Measurements from ENCODE around the gene MOGAT1.

Gene MOGAT1

GRCh38 chr2:222753251-222753824 lies 81.9 kb downstream of the MOGAT1 start (continued):
- TF ChIP-seq GLI2 (tag by site-specific recombination; IDR thresholded peaks at IDR 0.05; ENCODE audit: borderline replicate concordance, low read depth) (no peak; the same call in 1 of the 2 replicates), ZNF558 (tag by site-specific recombination; IDR thresholded peaks at IDR 0.05) (peak; percentile 31; the same call in 1 of the 2 replicates), ZBTB1 (tag by site-specific recombination; IDR thresholded peaks at IDR 0.05) (no peak), ZNF624 (tag by site-specific recombination; IDR thresholded peaks at IDR 0.05) (no peak), ZNF169 (tag by site-specific recombination; IDR thresholded peaks at IDR 0.05) (no peak), ZFHX2 (tag by site-specific recombination; conservative IDR thresholded peaks at IDR 0.05) (no peak), SCRT2 (tag by site-specific recombination; IDR thresholded peaks at IDR 0.05) (no peak), YY2 (tag by site-specific recombination; IDR thresholded peaks at IDR 0.05) (no peak), TCF7L2 (IDR thresholded peaks at IDR 0.05; ENCODE audit: borderline replicate concordance, low read depth, low read length) (no peak; the same call in 1 of the 2 replicates), SP7 (tag by site-specific recombination; IDR thresholded peaks at IDR 0.05) (peak; percentile 46; the same call in 1 of the 2 replicates), MZF1 (tag by site-specific recombination; IDR thresholded peaks at IDR 0.05; ENCODE audit: borderline replicate concordance) (peak; percentile 89), ZNF837 (tag by site-specific recombination; IDR thresholded peaks at IDR 0.05) (no peak), PRDM10 (tag by site-specific recombination; IDR thresholded peaks at IDR 0.05) (peak; percentile 90), MYNN (tag by site-specific recombination; IDR thresholded peaks at IDR 0.05; ENCODE audit: borderline replicate concordance) (no peak), ZNF148 (tag by site-specific recombination; IDR thresholded peaks at IDR 0.05; ENCODE audit: borderline replicate concordance) (no peak), ZNF132 (tag by site-specific recombination; IDR thresholded peaks at IDR 0.05; ENCODE audit: borderline replicate concordance) (no peak), ZNF354C (tag by site-specific recombination; IDR thresholded peaks at IDR 0.05; ENCODE audit: borderline replicate concordance, low read depth) (no peak), HOXA7 (CRISPR knock-in tag; IDR thresholded peaks at IDR 0.05; ENCODE audit: borderline replicate concordance) (no peak), PBX3 (CRISPR knock-in tag; IDR thresholded peaks at IDR 0.05) (no peak), ZNF175 (tag by site-specific recombination; IDR thresholded peaks at IDR 0.05) (no peak), KLF1 (tag by site-specific recombination; IDR thresholded peaks at IDR 0.05) (no peak), ZNF488 (tag by site-specific recombination; IDR thresholded peaks at IDR 0.05) (no peak), ZNF658 (tag by site-specific recombination; IDR thresholded peaks at IDR 0.05) (no peak), BCL11A (tag by site-specific recombination; IDR thresholded peaks at IDR 0.05; ENCODE audit: low read depth) (no peak), AEBP2 (tag by site-specific recombination; IDR thresholded peaks at IDR 0.05; ENCODE audit: borderline replicate concordance) (no peak), ZNF10 (tag by site-specific recombination; IDR thresholded peaks at IDR 0.05) (peak; percentile 60), ZNF677 (tag by site-specific recombination; IDR thresholded peaks at IDR 0.05) (no peak), ZBTB48 (tag by site-specific recombination; IDR thresholded peaks at IDR 0.05) (no peak), ZNF626 (tag by site-specific recombination; IDR thresholded peaks at IDR 0.05) (no peak), ZNF654 (tag by site-specific recombination; IDR thresholded peaks at IDR 0.05; ENCODE audit: low read depth) (no peak), ZNF701 (tag by site-specific recombination; IDR thresholded peaks at IDR 0.05) (no peak), ZNF843 (tag by site-specific recombination; IDR thresholded peaks at IDR 0.05) (peak; percentile 82), ZNF664 (tag by site-specific recombination; IDR thresholded peaks at IDR 0.05) (no peak)

Measured in HEK293 (cell line).